IPS-NIHi11 (cell line): ENCODE results near the gene HS3ST1.

Experiments
- DNase-seq: peaks from one replicate; pipeline ENCODE4 v3.0.0; 2012; ENCODE audit warnings: mixed read lengths, low spot score

The HS3ST1 gene

DNA sequence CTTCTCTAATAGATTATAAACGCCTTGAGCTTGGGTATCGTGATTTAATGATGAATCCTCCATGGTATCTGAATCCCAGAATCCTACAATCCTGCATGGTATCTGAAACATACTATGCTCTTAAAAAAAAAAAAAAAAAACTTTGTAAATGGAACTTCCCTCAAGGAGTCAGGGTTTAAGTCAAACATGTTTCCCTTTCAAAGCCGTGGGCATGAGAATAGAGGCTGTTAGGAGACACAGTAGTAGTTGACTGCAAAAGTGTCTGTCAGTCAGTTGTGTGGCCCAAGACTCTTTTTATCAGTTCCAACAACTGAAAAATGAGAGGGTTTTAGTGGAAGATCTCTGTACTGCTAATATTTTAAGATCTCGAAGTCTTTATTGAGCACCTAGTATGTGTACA lies 2.4 kb upstream of the HS3ST1 start:
- DNase-seq = no peak

DNA sequence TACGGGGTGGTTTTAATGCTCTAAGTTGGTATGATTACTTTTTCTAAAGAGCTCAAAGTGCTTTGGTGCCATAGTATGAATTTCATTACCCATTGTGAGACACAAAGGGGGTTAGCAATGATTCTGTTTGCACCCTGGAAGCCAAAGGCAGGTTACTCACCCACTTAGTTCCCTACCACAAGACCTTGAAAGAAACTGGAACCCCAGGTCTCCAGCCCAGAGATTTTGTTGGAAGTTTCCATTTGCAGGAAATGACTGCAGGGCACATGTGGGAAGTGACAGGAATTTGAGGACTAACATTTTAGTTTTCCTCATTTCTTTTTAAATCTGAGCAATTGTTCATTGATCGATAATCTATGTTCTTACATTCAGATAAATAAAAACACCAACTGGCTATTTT lies 1.8 kb upstream of the HS3ST1 start:
- no peak for DNase-seq

DNA sequence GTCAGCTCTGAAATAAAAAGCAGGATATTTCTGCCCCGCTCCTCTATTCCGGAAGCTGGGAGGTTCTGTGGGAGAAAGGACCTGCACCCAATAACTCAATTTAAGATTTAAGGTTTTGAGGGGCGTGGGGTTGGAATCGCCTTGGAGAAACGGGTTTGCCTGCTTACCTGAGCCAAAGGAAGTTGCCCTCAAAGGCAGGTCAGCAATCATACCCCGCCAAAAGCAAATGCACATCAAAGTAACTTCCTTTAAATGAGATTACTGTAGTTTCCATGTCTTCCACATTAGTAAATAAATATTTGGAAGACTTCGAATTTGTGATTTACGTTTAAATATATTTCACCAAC lies 978 bp upstream of the HS3ST1 start:
- DNase-seq = no peak

DNA sequence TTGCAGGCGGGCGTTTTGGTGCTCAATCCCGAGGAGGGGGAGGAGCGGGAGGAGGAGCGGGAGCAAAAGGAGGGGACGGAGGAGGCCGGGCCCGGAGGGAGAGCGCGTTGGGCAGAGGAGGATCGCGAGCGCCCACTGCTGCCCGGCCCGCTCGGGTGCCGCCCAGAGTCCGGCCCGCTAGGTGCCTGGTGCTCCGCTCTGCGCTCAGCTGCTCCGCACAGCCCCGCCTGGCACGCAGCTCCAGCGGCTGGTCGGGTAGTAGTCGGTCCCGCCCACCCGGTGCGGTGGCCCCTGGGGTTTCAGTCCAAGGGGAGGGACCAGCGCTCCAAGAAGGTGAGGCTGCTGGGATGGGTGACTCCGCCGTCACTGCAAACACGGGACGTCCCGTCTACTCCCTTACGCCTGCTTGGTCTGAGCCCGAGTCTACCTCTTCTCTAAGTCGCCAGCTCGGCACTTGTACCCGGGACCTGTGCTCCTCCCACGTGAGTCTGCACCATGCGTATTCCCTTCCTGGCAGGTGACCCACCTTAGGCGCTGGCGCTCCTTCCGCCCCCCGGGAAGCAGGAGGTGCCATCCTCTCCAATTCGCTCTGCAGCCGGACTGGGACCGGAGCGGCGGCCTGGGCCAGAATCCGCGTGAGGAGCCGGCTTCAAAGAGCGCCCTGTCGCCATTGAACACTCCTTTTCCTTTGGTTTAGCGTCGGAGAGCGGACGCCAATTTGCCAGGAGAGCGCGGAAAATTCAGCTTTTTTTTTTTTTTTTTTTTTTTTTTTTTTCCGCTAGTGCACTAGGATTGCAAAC lies 405 bp upstream of the HS3ST1 start:
- DNase-seq = peak; percentile 91

DNA sequence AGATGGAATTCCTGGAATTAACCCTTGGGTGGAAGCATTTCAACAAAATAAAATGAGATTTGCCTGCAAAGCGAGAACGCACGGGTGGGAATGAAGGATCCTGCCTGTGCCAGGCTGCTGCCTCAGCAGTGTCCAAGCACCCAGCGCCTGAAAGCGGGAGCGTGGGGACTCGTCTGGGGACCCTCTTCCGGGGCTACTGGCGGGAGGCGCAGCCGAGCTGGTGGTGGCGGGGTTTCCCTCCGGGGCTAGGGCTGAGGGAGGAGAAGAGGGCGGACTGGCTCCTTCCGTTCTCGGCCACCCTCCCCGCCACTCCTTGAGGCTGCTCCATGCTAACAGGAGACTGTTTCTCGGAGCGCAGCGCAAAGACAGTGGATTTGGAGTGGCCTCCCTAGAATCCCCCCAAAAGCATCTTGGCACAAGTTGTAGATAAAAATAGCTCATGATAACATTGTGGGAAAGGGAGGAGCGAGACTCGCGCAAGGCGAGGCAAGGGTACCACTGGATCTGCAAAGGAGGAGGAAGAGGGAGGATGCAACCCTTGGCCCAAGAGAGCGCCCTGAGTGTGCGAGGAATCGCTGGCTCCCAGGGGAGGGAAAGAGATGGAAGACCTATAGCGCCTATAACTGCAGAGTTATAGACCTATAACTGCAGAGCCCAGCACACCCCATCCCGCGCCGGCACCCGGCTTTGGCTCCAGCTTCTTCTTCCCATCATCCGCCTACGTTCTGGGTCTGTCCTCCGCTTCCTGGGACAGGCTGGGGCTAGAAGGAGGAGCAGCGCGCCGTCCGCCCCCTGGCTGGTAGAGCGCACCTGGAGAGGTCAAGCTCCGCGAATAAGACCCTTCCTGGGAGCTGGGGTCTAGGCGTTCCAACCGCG lies 1.3 kb downstream of the HS3ST1 start:
- DNase-seq = peak; percentile 32

DNA sequence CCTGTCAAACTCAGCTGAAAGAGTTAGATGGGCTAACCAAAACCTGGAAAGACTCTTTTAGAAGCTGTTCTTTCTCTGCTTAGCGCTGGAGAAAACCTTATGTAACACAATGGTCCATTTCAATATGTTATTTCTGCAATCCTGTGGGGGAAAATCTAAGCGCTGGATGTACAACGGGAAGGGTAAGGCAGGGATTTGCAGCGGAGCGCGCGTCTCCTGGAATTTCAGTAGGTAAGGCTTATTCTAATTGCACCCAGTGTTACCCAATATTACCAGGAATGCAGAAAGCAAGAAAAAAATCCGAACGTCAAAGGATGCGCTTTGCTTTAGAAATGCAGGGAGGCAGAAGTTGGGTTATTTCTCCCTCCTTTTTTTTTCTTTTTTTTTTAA lies 2.0 kb downstream of the HS3ST1 start:
- no peak for DNase-seq

DNA sequence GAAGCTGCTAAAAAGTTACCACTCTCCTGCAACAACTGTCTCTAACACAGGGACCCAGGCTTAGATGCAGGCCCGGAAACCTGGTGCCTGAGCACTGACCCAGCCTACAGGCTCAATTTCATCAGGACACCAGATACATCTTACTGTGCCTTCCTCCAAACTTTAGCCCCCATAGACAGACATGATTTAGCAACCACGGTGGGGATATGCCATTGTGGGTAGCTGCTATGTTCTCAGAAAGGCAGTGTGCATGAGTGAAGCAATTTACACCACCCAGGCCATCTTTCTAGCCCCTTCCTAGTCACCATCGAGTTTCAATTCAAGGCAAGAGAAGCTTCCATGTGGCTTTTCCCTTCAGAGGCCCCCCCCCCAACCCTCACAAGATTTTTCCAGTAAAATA lies 2.7 kb downstream of the HS3ST1 start:
- DNase-seq = no peak

DNA sequence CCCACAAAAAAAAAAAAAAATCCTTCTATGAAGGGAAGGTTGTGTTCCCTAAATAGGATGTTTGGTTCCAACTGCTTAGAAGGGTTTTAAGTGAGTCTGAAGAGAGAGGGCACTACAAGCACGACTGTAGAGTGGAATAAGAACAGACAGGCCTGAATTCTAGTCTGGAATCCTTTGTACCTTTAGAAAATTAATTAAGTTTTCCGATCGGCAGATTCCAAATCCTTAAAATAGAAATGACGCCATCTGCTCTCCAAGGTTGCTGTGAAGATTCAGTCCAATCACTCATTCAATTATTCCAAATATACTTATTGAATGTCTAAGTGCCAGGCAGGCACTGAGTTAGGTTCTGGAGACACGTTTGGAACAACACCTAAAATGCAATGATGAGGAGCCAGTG lies 3.8 kb downstream of the HS3ST1 start:
- DNase-seq = no peak

DNA sequence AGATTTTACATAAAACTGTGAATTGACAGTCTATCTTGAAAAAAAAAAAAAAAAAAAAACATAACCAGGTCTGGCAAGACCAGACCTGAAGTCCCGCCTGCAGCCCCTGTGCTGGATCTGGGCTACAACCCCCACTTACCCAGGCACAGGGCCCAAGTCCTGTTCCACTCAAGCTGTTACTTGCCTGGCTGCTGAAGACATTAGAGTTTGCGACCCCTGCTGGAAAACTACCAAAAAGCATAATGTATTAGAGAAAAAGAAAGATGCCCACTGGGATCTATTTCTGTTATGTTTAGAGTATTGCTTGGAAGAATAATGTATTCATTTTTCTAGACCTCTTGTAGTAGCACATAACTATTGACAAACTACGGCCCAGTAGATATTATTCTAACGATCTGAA lies 4.7 kb downstream of the HS3ST1 start:
- peak; percentile 42 for DNase-seq

DNA sequence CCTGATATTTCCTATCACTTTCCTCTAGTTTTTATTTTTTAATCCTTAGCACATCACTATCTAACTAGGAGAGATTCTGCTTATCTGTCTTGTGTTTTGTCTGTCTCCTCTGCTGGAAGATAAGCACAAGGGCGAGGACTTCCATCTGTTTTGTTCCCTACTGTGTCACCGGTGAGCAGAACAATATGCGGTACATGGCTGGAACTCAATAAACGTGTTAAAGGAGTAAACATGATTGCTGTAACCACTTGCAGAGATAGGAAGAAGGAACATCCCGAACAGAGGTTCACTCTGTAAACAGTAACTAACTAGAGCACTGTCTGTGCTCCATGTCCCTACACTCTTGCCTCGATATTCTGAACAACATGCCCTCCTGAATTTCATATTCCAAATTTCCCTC lies 5.2 kb downstream of the HS3ST1 start:
- DNase-seq = no peak

DNA sequence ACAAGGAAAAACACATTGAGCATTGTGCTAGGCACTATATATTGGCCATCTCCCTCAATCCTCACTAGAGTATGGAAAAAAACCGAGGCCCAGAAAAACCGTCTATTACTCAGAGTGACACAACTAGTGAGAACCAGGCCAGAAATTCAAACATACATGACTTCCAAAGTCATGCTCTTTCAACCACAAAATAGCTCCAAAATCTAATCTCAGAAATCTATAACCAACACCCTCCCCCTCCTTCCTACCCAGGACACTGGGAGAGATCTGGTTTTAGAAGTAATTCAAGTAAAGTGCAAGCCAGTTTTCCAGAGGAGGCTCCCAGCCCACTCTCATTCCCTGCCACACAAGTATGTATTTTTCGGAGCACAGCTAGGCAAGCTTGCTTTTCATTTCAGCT lies 7.6 kb downstream of the HS3ST1 start:
- DNase-seq = no peak

DNA sequence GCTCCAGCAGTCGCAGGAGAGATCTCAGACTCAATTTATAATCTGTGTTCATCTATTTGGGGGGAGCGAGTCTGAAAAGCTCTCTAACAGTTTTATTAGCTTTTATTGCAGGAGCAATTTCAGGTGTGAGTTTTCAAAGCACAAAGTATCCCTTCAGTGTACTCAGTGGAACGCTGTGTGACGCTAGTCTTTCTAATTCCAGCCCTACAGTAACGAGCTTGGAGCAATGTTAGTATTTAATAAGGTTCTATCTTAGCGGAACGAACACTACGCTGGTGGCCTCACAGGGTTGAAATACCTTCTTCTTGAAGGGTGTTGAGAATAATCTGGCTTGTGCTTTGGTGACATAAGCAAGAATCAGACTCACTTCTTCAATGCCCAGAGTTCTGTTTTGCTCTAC lies 8.4 kb downstream of the HS3ST1 start:
- DNase-seq = no peak

DNA sequence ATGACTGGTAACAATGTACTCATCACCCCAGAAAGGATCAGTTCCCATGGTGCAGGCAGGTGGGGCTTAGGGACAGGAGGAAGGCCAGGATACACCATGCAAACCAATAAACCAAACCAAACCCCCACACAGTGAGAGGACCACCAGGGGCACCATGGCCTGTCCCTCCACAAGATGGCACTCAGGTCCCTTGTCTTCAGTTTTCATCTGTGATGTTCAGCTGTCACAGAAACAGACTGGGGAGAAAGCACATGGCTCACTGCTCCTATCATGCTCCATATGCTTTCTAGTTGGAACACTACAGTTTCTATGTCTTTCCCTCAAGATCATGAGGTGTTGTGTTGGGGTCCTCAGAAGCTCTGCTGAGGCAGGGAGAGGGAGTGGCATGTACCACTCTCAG lies 10.1 kb downstream of the HS3ST1 start:
- DNase-seq = no peak

DNA sequence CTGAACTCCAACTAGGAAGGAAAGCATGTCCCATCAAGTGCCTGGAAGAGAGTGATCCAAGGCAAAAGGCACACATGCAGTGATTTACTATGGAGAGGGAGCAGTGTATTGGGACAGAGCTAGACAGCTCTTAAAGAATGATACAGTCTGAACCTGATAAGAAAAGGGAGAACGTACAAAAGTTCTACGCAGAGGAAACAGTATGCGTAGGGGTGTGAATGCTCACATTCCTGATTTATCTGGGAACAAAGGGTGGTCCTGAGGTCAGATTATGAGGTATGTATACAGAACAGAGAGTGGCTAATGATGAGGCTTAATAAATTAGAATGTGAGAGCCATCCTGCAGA lies 12.0 kb downstream of the HS3ST1 start:
- no peak for DNase-seq

DNA sequence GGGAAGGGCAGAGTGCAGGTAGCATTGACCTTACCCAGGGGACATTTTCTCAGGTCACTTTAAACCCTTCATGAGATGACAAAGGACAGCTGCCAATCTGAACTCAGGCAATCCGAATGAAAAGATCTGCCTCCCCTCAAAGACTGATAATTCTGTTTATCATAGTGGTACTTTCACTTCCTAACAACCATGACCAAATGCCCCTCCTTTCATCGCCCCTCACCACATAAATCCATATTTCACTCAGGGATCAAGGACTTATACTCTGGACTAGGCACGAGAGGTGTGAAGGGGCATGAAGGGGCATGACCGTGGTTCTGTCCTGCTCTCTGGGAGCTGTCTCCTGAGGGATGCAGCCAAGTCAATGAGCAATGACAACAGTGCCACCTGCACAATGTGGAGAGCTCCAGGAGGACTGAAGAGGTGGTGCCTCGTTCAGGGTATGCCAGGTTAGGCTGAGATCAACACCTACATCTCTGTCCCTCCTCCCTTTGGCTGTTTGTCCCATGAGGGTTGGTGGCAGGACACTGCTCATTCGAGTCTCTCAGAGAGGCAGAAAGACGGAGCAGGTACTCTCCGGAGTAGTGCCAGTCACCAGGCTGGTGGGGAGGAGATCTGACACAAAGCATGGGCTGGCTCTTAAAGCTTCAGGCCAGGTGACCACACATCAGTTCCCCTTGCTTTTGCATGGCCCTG lies 12.5 kb downstream of the HS3ST1 start:
- DNase-seq = no peak

DNA sequence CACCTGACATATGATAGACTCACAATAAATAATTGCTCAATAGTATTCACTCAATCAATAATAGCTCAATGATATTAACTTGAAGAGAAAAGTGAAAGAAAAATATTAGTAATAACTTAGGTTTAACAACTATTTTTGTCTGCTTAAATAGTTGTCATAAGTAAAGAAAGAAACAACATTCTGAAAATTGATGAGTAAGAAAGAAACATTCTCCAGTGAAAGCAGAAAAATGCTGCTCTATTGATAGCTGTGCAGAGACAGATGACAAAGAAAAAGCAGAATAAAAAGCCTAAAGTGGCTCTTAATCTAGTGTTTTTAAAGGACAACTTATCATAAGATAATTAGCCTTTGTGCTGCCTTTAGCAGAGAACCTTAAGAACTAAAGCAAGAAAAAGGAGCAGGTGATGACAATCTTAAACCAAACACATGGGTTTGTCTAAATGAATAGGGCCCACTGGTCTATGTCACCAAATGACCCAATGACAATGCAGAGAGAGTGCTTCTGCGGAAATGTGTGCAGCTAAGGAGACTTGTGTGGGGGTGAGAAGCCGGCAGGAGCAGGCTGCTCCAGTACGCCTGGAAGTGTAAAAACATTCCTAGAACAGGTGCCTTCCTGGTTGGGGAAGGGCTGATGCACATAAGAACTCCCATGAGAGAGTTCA lies 13.2 kb downstream of the HS3ST1 start:
- DNase-seq = no peak

DNA sequence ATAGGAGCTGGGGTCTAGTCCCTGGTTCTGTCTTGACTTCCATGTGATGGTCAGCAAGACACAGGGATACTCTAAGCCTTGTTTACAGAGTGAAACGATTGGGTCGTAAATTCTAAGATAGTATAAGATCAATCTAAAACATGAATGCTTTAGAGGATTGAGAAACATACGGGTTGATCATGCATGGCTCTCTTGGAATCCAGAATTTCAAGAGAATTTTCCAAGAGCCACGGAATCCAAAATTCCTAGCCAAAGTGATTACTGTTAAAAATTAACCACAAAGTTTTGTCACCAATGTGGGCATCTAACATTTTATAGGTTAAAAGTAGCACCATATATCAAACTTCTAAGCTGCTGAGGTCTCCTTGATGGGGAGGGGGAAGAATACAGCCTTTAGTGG lies 16.5 kb downstream of the HS3ST1 start:
- DNase-seq = no peak

DNA sequence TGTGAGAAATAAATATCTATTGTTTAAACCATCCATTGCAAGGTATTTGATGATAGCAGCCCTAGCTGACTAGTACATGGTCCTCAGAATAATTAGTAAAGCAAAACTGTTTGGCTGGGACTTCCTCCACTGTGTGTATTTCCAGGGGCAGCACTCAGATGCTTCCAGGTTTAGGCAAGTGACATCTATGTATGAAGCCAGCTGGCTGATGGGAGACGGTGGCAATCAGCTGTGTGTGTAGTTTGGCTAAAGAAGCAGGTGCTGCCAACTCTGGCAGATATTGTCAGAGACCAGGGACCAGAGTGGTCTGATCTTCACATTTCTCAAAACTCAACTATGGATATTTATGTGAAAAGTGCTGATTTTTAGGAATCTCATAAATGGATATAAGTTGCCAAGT lies 19.1 kb downstream of the HS3ST1 start:
- DNase-seq = no peak

DNA sequence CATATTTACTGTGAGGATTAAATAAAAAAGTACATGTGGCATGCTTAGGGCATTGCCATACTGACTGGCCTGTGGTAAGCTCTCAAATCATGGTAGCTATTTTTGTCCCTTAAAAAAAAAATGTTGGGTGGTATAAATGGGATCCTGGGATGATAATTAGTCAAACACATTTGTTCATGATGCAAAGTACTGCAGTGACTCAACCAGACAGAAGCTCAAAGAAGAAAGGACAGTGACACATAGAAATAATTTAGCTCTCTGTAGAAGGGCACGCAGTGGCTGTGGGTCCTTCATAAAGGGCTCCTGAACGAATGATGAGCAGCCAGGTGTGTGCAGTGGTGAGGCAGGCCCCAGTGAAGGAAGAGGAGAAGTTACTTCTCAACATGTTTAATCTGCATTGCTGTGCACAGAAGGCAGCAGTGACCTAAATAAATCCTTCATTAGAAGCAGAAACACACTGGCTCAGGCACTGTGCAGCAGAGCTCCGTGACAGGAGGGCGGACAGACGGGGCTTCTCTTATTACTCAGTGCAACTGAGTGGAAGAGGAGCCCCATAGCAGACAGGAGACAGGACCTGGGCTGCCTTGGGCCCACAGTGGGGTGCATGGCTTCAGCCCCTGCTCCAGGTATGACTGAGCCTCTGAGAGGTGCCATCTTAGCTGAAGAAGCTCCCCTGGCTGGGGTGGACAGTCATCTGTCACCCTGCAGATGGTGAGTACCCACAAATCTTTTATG lies 20.3 kb downstream of the HS3ST1 start:
- no peak for DNase-seq

DNA sequence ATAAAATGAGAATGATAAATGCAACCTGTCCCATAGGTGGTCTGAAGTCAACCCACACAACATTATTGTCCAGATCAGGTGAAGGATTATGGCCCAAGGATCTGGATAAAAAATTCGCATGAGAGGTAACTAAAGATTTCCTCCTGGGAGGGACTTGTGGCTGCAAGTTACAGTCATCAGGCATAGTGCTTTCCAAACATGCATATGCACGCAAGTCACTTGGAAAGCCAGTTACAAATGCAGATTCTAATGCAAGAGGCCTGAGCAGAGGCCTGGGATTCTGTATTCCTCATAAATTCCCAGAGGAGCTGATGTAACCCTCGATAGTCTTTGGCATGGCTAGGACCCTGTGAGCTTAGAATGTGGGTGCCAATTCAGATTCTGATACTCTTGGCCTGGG lies 21.1 kb downstream of the HS3ST1 start:
- DNase-seq = no peak

DNA sequence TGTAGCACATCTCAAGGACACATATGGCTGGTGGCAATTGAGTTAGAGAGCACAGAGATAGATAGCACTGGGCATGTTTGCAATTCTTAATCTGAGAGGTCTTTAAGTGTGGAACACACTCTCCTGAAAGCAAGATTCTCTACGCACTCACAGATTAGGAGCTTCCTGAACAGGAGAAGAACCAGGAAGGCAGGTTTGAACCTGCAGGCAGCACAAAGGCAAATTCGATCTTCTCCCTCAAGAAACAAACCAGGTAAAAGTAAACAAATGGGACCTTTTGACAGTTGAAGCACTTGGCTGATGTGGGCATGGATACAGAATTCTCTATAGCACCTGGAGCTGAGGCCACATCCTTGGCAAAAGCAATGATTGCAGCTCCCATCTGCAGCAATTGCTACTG lies 24.3 kb downstream of the HS3ST1 start:
- DNase-seq = no peak

DNA sequence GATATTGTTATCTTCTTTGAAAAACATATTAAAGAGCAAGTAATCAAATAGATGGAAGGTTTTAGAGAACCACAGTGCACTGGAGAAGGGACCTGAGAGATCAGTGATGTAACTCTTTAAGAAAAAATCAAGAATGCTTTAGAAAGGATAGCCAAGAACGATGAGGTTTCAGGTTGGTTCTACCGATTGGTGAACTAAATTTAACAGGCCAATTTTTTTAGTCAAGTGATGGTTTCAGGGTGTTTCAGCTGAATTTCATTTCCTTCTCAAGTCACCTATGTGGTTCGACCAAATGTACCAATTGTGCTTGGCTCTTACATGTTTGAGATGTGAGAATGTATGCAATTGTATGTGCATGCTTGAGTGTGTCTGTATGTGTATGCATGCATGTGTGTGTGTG lies 26.5 kb downstream of the HS3ST1 start:
- DNase-seq = no peak
